ENCODE data around the gene FSTL5. TPM values are rescaled to one million over a fixed set of nuclear protein-coding genes. Genes with fewer than 3 reads are reported as not detected.

Gene FSTL5
- total RNA-seq, 3 donors from 2014 or later (not counting 1 experiment from before 2014, with no cell fraction given): not detected

GRCh38 chr4:161505141-161505540, 658.7 kb downstream of the FSTL5 start:
- Histone ChIP-seq H3K4me1 (ENCODE audit: control insufficient read depth, insufficient read depth, low read length) (no peaks in the 10 kb centered on the region), H3K4me3 (ENCODE audit: low read length) (no peak overlapping the region), H3K36me3 (ENCODE audit: control insufficient read depth, insufficient read depth, low read length) (no peaks in the 10 kb centered on the region), H3K27ac (ENCODE audit: low read length) (no peak overlapping the region), H3K9me3 (ENCODE audit: control insufficient read depth, insufficient read depth, low read length) (no peaks in the 10 kb centered on the region), H3K27me3 (ENCODE audit: control insufficient read depth, insufficient read depth, low read length) (no peaks in the 10 kb centered on the region)
- peaks cover 2 to 8% of the 10 kb centered on the region in 2 donors for H3K9me3 Mint-ChIP-seq
- ATAC-seq (no peak), DNase-seq (no peak)
- H3K4me1 Mint-ChIP-seq: no peaks in the 10 kb centered on the region
- no peaks in the 10 kb centered on the region for H3K27me3 Mint-ChIP-seq (ENCODE audit: low read depth in 2 of 2)
- no peak overlapping the region for H3K27ac Mint-ChIP-seq
- H3K36me3 Mint-ChIP-seq: no peaks in the 10 kb centered on the region
- intact Hi-C loops (cut with micrococcal nuclease): no loop called here
- H3K4me3 Mint-ChIP-seq: no peak overlapping the region
- TF ChIP-seq CTCF (IDR thresholded peaks at IDR 0.05): no peak
- WGBS (ENCODE audit: insufficient coverage): 90% methylated on average over 2 of the region's 3 CpGs

GRCh38 chr4:161498155-161498554, 665.6 kb downstream of the FSTL5 start:
- no peaks in the 10 kb centered on the region for H3K36me3 ChIP-seq (ENCODE audit: control insufficient read depth, insufficient read depth, low read length)
- H3K4me1 Mint-ChIP-seq: no peaks in the 10 kb centered on the region
- H3K27ac Mint-ChIP-seq: no peak overlapping the region
- no peaks in the 10 kb centered on the region for H3K36me3 Mint-ChIP-seq
- H3K27ac ChIP-seq (ENCODE audit: low read length): no peak overlapping the region
- no peaks in the 10 kb centered on the region for H3K27me3 Mint-ChIP-seq (ENCODE audit: low read depth in 2 of 2)
- no peak overlapping the region for H3K4me3 Mint-ChIP-seq
- DNase-seq (no peak), ATAC-seq (no peak)
- H3K4me3 ChIP-seq (ENCODE audit: low read length): no peak overlapping the region
- intact Hi-C loops (cut with micrococcal nuclease): no loop called here
- no peaks in the 10 kb centered on the region for H3K4me1 ChIP-seq (ENCODE audit: control insufficient read depth, insufficient read depth, low read length)
- peaks cover 2 to 7% of the 10 kb centered on the region in 2 donors for H3K9me3 Mint-ChIP-seq
- H3K27me3 ChIP-seq (ENCODE audit: control insufficient read depth, insufficient read depth, low read length): no peaks in the 10 kb centered on the region
- H3K9me3 ChIP-seq (ENCODE audit: control insufficient read depth, insufficient read depth, low read length): no peaks in the 10 kb centered on the region
- no peak for TF ChIP-seq CTCF (IDR thresholded peaks at IDR 0.05)

GRCh38 chr4:161486461-161486860, 677.3 kb downstream of the FSTL5 start:
- no peak for TF ChIP-seq CTCF (IDR thresholded peaks at IDR 0.05)
- Mint-ChIP-seq H3K27ac (no peak overlapping the region), H3K9me3 (peaks cover 7% of the 10 kb centered on the region in 2 donors), H3K36me3 (peaks cover 5% of the 10 kb centered on the region), H3K4me3 (no peak overlapping the region), H3K27me3 (ENCODE audit: low read depth in 2 of 2) (no peaks in the 10 kb centered on the region), H3K4me1 (no peaks in the 10 kb centered on the region)
- Histone ChIP-seq H3K4me3 (ENCODE audit: low read length) (no peak overlapping the region), H3K27me3 (ENCODE audit: control insufficient read depth, insufficient read depth, low read length) (no peaks in the 10 kb centered on the region), H3K9me3 (ENCODE audit: control insufficient read depth, insufficient read depth, low read length) (no peaks in the 10 kb centered on the region), H3K36me3 (ENCODE audit: control insufficient read depth, insufficient read depth, low read length) (no peaks in the 10 kb centered on the region), H3K4me1 (ENCODE audit: control insufficient read depth, insufficient read depth, low read length) (no peaks in the 10 kb centered on the region), H3K27ac (ENCODE audit: low read length) (no peak overlapping the region)
- no CpG with 5 or more reads among the region's 1 CpG for WGBS (ENCODE audit: insufficient coverage)
- no peak for DNase-seq
- intact Hi-C loops (cut with micrococcal nuclease): no loop called here
- no peak for ATAC-seq

- no peaks in the 10 kb centered on the region for H3K4me1 ChIP-seq (ENCODE audit: control insufficient read depth, insufficient read depth, low read length)
- Mint-ChIP-seq H3K9me3 (peaks cover 15 to 16% of the 10 kb centered on the region in 2 donors), H3K27me3 (ENCODE audit: low read depth in 2 of 2) (no peaks in the 10 kb centered on the region), H3K27ac (no peak overlapping the region), H3K36me3 (peaks cover 12% of the 10 kb centered on the region), H3K4me3 (no peak overlapping the region), H3K4me1 (no peaks in the 10 kb centered on the region)
- no peaks in the 10 kb centered on the region for H3K27me3 ChIP-seq (ENCODE audit: control insufficient read depth, insufficient read depth, low read length)
- ATAC-seq: no peak
- 81% methylated on average over 4 of the region's 4 CpGs for WGBS (ENCODE audit: insufficient coverage)
- no peaks in the 10 kb centered on the region for H3K36me3 ChIP-seq (ENCODE audit: control insufficient read depth, insufficient read depth, low read length)
- no peaks in the 10 kb centered on the region for H3K9me3 ChIP-seq (ENCODE audit: control insufficient read depth, insufficient read depth, low read length)
- intact Hi-C loops (cut with micrococcal nuclease): no loop called here
- no peak for TF ChIP-seq CTCF (IDR thresholded peaks at IDR 0.05)
- H3K27ac ChIP-seq (ENCODE audit: low read length): no peak overlapping the region
- H3K4me3 ChIP-seq (ENCODE audit: low read length): no peak overlapping the region
- no peak for DNase-seq
Measured at GRCh38 chr4:161466316-161466715, 697.5 kb downstream of the FSTL5 start.
